Activated T-cell treated with anti-CD3 and anti-CD28 coated beads for 48 hours (primary cell): Measurements from ENCODE around the gene KLHL17.
"Not testable (repeated sequence)": the region's sequence is repeated elsewhere in the genome, so short reads cannot be mapped to it uniquely, and the experiment has no call there.

Experiments
- DNase-seq: peaks from one replicate; pipeline ENCODE4 v3.0.0-alpha.2; 2020; ENCODE audit warnings: low read depth

KLHL17 gene

DNA sequence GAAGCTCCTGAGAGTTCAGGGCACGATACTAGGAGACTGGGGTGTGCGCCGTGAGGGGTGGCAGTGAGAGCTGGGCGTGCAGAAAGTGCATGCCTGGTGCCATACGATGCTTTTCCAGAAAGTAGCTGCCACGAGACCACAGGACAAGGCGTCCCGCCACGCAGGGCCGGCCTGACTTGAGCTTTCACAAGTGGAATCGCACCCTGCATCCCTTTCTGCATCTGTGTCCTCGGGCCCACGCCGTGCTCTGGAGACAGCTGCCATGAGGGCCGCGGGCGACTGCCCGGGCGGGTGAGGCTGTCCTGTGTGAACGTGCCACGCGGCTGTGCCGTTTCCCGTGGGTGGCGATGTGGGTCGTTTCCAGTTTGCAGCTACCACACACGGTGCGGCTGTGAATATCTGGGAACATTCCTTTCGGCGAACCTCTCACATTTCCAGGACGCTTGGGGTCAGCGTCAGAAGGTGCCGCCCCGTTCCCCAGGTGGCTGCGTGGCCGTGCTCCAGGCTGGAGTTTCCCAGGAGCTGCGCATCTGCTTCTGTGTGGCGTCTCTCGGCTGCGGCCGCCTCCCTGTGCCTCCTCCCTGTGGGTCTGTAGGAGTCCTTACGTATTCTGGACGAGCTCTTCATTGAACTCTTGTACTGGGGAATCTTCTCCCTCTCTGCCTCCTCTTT is 22.5 kb downstream of the KLHL17 start:
- DNase-seq, result no peak

DNA sequence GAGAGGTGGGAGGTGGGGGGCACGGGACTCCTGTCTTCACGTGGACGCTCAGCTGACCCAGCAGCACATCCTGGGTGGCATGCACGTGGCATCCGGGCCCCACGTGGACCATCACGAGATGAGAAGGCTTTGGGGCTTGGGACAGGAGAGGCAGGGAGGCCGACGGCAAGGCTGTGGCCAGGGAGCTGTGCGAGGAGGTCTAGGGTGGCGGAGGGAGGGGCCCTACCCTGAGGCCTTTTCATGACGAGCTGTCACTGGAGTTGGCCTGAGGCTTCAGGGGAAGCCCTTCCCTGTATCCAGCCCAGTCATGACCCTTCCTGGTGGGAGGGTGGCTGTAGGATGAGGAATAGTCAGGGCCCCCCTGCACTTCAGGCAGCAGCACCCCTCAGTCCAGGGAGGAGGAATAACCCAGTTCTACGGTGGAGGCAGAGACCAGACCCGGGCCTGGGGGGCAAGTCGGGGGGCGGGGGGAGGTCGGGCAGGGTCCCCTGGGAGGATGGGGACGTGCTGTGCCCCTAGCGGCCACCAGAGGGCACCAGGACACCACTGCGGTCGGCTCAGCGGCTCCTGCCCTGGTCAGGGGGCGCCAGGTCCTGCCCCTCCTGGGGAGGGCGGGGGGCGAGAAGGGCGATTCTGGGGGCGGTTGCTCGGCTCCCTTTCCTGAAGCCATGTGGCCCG is 23.6 kb downstream of the KLHL17 start:
- DNase-seq, result peak; percentile 52

DNA sequence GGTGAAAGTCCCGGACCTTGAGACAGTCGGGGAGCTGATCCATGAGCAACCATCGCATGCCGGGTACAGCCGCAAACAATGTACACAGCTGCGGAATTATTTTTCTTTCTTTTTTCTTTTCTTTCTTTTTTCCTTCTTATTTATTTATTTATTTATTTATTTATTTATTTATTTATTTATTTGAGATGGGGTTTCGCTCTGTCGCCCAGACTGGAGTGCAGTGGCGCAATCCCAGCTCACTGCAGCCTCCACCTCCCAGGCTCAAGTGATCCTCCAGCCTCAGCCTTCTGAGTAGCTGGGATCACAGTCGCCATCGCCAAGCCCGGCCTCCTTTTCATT is 24.1 kb downstream of the KLHL17 start:
- no peak for DNase-seq

DNA sequence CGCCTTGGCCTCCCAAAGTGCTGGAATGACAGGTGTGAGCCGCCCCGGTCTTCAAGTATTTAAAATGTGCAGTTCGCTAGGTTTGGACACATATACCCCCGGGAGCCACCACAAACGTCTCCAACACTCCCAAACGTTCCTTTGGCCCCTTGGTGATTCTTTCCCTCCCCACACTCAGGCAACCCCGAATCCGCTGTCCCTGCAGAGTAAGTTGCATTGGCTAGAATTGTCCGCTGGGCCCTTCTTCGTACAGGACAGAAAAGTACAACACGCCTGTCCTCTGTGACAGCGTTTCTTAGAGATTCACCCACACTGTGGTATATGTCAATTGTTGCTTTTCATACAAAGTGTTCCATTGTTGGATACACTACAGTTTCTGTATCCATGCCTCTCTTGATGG is 24.7 kb downstream of the KLHL17 start:
- no peak for DNase-seq

DNA sequence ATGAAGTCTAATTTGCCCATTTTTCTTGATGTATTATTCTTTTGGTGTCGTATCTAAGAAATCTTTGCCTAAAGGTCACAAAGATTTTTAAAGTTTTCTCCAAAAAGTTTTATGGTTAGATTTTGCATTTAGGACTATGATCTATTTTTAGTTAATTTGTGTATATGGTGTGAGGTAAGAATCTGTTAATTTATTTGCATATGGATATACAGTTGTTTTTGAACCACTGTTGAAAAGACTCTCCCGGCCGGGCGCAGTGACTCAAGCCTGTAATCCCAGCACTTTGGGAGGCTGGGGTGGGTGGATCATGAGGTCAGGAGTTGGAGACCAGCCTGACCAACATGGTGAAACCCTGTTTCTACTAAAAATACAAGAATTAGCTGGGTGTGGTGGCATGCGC is 27.7 kb downstream of the KLHL17 start:
- DNase-seq, result not testable (repeated sequence)

DNA sequence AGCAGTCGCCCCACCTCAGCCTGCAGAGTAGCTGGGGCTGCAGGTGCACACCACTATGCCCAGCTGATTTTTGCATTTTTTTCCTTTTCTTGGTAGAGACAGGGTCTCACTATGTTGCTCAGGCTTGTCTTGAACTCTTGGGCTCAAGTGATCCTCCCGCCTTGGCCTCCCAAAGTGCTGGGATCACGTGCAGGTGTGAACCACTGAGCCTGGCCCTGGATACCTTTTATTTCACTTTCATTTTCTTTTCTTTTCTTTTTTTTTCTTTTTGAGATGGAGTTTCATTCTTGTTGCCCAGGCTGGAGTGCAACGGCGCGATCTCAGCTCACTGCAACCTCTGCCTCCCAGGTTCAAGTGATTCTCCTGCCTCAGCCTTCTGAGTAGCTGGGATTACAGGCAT is 30.9 kb downstream of the KLHL17 start:
- not testable (repeated sequence) for DNase-seq

DNA sequence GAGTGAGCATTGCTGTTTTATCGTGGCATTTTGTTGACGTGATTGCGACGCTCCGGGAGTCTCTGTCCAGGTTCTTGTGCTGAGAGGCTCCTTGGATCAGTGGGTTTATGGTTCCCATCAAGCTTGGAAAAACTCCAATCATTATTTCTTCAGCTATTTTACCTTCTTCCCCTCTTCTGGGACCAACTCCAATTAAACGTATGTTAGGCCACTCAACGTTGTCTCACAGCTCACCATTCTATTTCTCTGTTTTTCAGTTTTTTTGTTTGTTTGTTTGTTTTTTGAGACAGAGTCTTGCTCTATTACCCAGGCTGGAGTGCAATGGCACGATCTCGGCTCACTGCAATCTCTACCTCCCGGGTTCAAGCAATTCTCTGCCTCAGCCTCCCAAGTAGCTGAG is 31.5 kb downstream of the KLHL17 start:
- DNase-seq, result no peak

DNA sequence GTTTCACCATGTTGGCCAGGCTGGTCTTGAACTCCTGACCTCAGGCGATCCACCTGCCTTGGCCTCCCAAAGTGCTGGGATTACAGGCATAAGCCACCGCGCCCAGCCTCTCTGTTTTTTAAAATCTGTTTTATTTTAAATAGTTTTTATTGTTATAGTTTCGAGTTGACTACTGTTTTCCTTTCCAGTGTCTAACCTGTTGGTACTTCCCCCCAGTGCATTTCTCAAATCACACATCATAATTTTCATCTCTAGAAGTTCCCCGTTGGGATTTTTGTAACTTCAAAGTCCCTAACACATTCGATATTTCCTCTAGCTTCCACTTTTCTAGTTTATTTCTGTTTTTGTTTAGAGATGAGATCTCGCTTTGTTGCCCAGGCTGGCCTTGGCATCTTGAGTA is 32.0 kb downstream of the KLHL17 start:
- DNase-seq, result no peak

DNA sequence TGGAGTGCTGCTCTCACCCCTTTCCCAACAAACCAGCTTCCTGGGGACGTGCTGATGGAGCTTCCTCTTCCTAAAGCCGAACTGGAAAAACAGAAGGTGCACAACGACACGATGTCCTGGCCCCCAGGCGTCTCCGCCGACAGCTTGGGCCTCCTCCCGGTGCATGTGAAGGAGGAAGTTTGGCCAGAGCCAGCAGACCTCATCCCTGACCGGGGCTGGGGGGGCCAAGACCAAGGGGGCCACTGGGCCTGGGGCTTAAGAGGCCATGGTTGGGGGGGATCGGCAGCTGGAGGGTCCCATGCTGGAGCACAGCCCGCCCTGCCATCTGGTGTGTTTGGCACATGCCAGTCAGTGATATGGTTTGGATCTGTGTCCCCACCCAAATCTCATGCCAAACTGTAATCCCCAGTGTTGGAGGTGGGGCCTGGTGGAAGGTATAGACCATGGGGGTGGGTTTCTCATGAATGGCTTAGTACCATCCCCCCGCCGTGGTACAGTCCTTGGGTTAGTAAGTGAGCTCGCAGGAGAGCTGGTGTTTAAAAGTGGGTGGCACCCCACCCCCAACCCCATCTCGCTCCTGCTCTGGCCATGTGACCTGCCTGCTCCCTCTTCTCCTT is 33.1 kb downstream of the KLHL17 start:
- DNase-seq, result no peak

DNA sequence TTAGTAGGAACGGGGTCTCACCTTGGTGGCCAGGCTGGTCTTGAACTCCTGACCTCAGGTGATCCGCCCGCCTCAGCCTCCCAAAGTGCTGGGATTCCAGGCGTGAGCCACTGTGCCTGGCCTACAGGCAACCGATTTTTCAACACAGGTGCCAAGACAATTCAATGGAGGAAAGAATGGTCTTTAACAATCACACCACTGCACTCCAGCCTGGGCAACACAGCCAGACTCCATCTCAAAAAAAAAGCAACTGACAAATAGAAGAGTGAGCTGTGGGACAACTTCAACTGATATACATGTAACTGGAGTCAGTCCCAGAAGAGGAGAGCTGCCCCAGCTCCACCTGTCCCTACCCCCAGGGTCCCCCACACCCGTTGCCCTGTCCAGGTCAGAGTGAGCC is 34.2 kb downstream of the KLHL17 start:
- not testable (repeated sequence) for DNase-seq

DNA sequence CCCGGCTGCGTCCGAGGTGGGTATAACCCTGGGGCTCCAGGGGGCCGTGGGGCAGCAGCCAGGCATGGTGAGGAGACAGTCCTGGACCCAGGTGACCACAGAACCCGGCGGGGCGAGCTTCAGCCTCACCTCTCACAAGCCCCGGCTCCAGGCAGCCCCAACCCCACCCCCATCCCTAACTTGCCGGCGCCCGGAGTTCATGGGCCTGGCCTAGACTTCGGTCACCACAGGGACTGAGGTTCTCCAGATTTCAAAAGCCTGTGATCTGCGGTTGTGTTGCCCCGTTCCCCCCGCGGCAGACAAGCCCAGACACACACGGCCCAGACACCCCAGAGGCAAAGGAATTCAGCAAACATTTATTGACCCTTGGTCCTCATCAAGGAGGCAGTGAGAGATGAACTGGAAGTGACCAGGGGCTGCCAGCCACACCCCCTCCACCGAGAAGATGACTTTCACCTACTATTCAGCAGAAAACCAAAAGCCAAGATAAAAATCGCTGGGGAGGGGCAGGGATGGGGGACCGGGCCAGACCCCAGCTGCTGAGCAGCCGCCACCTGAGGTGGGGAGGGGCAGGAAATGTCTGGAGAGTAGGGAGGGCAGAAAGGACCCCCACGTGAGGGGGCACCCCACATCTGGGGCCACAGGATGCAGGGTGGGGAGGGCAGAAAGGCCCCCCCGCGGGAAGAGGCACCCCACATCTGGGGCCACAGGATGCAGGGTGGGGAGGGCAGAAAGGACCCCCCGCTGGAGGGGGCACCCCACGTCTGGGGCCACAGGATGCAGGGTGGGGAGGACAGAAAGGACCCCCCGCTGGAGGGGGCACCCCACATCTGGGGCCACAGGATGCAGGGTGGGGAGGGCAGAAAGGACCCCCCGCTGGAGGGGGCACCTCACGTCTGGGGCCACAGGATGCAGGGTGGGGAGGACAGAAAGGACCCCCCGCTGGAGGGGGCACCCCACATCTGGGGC is 35.6 kb downstream of the KLHL17 start:
- no peak for DNase-seq

DNA sequence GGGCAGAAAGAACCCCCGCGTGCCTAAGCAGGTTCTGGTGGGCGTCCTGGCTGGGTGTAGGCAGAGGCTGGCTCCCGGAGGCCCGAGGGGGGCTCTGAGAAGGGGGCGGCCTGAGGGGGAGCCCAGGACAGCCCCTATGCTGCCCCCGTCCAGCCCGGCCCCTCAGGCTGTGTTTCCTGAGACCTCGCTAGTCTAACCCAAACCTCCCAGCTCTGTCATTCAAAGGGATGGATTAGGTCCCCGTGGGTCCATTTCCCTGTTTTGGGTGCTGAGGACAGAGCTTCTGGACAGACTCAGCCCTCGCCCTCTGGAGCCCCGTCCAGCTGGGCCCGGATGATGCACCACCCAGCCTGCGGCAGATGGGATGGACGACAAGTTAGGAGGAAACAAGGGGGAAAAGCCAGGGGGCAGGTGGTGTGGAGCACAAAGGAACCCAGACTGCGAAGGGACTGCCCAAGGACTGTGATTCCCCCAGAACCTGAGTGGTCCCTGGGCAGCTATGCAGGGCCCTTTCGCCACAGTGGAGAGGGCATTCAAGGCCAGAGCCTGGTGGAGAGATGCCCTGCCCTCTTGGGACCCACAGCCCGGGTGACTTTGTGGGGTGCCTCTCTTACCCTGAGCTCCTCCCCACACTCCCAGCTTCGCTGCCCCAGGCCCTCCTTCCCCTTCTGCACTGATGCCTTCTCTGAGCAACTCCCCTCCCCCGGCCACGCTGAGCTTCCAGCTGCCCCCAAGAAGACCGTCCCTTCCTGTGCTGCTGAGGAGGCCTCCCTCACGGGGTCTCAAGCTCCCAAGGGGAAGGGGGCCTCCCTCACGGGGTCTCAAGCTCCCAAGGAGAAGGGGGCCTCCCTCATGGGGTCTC is 36.7 kb downstream of the KLHL17 start:
- no peak for DNase-seq

DNA sequence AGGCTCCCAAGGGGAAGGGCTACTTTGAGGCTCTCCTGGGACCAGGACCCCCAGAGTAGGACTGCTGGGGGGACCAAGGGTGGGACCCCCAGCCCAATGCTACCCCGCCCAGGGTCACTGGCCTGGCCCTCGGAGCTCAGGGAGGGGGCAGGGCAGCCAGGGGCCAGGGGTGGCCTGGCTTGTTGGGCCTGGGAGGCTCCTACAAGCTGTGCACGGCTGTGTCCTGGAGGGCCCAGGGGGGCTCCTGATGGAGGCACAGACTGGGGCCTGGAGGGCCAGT is 37.3 kb downstream of the KLHL17 start:
- no peak for DNase-seq

DNA sequence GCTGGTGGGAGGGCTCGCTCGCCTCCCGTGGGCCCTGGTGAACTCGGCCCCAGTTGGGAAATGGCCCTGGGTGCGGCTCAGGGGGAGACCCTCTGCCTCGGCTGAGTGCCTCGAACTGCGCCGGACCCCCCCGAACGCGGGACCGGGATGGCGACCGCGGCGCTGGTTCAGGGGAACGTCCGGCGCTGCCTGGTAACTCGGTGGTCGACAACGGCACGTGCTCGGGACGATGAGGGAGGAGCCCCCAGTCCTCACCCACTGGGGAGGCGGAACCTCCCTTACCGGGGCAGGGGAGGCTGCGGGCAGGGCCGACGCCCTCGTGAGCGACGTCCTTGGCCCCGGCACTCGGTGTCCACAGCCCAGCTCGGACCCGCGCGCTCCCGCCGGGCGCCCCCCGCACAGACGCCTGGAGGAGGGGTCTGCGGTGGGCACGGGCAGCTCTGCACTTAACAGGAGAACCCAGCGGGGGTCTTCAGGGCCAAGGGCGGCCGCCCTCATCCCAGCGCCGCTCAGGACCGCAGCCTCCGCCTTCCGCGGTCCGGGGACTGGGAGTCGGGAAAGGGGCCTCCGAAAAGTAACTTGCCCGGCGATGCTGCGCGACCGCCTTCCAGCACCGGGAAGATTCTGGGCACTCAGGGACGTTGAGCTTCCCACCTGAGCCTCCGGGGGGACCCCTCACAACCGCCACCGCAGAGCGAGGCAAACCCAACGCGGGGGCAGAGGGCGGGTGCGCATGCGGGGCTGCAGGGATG is 37.8 kb downstream of the KLHL17 start:
- no peak for DNase-seq

DNA sequence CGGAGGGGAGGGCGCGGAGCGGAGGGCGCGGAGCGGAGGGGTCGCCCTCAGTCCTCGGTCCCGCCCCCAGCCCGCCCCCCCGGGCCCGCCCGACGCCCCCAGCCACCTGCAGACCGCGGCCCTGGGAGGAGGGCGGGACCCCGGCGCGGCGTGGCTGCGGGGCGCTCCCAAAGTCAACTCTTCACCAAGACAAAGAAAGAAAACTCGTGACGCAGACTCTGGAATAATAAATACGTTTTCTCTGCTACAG is 38.3 kb downstream of the KLHL17 start:
- no peak for DNase-seq

DNA sequence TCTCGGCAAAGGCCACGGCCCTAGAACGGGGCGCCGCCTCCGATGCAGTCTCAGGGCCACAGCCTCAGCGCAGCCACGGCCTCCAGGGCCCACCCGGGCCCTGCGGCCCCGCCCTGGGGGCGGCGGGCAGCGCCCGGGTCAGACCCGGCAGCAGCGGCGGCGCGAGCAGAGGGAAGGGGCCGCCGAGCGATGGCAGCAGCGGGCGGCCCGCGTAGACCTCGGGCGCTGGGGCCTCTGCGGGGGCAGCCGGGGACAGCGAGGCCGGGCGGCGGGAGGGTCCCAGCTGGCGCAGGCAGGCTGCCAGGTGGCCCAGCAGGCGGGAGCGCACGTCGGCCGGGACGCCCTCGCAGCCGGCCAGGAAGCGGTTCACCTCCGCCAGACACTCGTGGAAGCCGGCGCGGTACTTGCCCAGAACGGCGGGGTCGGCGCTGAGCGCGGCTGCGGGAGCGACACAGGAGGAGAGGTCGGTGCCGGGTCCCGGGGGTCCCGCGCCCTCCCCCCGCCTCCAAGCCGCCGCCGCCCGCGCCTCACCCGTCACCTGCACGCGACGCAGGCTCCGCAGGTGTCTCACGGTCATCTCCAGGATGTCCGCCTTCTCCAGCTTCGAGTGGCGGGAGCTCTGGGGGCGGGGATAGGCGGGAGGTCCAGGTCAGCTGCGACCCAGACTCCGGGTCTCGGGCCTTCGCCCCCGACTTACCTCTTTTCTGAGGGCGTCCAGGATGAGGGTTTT is 38.8 kb downstream of the KLHL17 start:
- DNase-seq, result no peak

DNA sequence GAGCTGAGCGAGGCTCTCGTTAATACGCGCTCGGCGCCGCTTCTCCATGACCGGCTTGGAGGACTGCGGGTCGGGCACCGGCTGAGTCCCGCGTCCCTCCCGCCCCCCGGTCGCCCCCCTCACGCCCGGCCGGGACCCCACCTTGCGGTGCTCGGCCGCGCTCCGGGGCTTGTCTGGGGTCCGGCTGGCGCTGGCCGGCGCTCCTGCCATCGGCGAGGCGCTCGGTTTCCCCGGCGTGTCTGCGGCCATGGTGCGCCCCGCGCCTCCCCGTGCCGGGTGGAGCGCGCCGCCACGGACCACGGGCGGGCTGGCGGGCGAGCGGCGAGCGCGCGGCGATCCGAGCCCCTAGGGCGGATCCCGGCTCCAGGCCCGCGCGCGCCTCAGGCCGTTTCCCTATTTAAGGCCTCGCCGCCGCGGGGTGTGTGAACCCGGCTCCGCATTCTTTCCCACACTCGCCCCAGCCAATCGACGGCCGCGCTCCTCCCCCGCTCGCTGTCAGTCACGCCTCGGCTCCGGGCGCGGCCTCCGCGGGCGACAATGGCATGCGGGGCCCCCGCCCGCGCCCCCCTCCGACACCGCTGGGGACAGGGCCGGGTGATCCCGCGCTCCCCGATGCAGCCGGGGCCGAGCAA is 39.5 kb downstream of the KLHL17 start, which contains the start of gene HES4:
Gene HES4 (minus strand): TSS at position 373 of the 632 bp plus-strand sequence. CDS start 124 bp downstream, at position 249.
- no peak for DNase-seq

DNA sequence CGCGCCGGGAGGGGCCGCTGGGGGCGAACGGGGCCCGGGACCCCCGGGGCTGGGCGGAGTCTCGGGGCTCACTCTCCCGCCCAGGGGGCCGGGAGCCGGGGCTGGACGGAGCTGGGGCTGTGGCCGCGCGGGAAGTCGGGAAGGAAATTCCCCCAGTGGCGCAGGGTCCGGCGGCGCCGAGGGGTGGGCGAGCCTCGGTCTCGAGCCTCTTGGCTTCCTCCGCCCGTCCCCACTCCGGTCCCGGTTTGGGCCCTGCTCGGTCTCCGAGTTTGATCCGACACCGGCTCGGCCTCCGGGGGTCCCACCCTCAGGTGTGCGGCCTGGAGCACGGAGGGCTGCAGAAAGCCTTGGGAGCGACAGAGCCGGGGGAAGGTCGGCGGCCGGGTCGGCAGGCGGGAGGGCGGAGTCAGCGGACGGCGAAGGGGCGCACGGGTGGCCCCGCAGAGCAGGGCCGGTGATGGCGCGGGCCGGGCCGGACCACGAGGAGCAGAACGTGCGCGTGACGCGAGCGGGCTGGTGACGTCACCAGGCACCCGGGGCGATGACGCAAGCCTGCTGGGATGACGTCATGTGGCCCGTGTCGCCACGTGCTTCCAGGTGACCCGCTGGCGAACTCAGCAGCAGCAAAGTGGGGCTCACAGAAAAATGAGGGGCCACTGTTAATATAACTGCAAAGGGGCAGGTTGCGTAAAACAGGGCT is 40.1 kb downstream of the KLHL17 start:
- DNase-seq, result peak; percentile 67

DNA sequence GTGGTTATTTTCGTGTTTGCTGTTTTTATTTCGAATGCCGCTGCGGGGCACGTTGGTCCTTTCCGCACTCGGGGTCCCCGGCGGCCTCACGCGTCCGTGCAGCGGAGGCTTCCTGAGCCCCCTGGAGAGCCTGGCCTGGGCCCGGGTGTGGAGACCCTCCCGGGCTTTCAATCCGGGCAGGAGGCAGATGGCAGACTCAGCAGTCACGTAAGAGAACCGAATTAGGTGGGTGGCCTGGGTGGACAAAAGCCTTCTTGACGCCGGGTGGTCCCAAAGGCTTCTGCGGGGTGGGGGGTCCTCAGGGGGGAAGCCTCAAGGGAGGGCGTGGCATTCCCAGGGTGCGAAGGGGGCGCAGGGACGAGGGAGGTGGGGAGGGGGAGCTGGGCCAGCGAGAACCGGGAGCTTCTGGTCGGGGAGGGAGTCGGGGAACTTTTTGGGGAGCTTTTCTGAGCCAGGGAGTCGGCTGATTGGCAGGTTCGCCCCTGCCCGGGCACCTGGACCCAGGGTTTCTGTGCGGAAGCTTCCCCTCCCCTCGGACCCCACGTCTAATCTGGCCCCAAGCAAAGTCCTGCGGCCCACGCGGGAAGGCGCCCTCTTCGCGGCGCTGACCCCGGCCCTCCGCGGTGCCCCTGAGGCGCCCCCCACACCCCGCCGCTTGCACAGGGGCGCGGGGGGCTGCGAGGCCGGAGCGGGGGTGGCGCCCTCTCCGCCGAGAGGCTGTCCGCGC is 40.8 kb downstream of the KLHL17 start:
- DNase-seq, result no peak
